Measurements from ENCODE around the gene RGS4. TPM values are rescaled to one million over a fixed set of nuclear protein-coding genes. Genes with fewer than 3 reads are reported as not detected.

The RGS4 gene
- total and polyA plus RNA-seq, 8 donors: 0.46 to 15.0 (median 2.7) TPM

GRCh38 chr1:163036671-163037070 lies 32.5 kb upstream of the RGS4 start:
- Histone ChIP-seq H3K27me3 (no peaks in the 10 kb centered on the region), H3K27ac (no peak overlapping the region), H3K9me3 (no peaks in the 10 kb centered on the region), H3K4me1 (no peaks in the 10 kb centered on the region), H3K36me3 (no peaks in the 10 kb centered on the region), H3K4me3 (no peak overlapping the region)
- no peak for TF ChIP-seq CTCF (IDR thresholded peaks at IDR 0.05)
- ATAC-seq (no peak), DNase-seq (no peak), FAIRE-seq (no peak)
- intact Hi-C loops (cut with DNase I): no loop called here
- WGBS, 2 donors: 20 to 32% methylated on average over 1 of the region's 1 CpG

- Histone ChIP-seq H3K4me1 (no peaks in the 10 kb centered on the region), H3K27ac (no peak overlapping the region), H3K4me3 (no peak overlapping the region), H3K27me3 (peaks cover 0 to 4% (median 0%) of the 10 kb centered on the region in 4 donors), H3K9me3 (no peaks in the 10 kb centered on the region), H3K36me3 (no peaks in the 10 kb centered on the region)
- FAIRE-seq: no peak
- no peak for DNase-seq
- ATAC-seq: no peak
- 89 to 90% methylated on average over 2 of the region's 2 CpGs for WGBS, 2 donors
- intact Hi-C loops (cut with DNase I): no loop called here
- no peak for TF ChIP-seq CTCF (IDR thresholded peaks at IDR 0.05)
Observed at GRCh38 chr1:163038928-163039706, 30.0 kb upstream of the RGS4 start.

- no peak for ATAC-seq
- no peak for FAIRE-seq
Observed at GRCh38 chr1:163039707-163040093, 29.5 kb upstream of the RGS4 start.

GRCh38 chr1:163046071-163046470 lies 23.1 kb upstream of the RGS4 start:
- H3K36me3 ChIP-seq: no peaks in the 10 kb centered on the region
- no peak for FAIRE-seq
- WGBS, 2 donors: 15 to 19% methylated on average over 1 of the region's 1 CpG
- H3K27me3 ChIP-seq: peaks cover 0 to 4% (median 0%) of the 10 kb centered on the region in 4 donors
- no peaks in the 10 kb centered on the region for H3K9me3 ChIP-seq
- no peak for DNase-seq
- intact Hi-C loops (cut with DNase I): no loop called here
- no peak overlapping the region for H3K27ac ChIP-seq
- TF ChIP-seq CTCF (IDR thresholded peaks at IDR 0.05): no peak
- no peak overlapping the region for H3K4me3 ChIP-seq
- no peak for ATAC-seq
- no peaks in the 10 kb centered on the region for H3K4me1 ChIP-seq

More at GRCh38 chr1:163039707-163040093, 29.5 kb upstream of the RGS4 start:
- Histone ChIP-seq H3K36me3 (no peaks in the 10 kb centered on the region), H3K4me3 (no peak overlapping the region), H3K9me3 (no peaks in the 10 kb centered on the region), H3K4me1 (no peaks in the 10 kb centered on the region), H3K27me3 (peaks cover 0 to 4% (median 0%) of the 10 kb centered on the region in 4 donors), H3K27ac (no peak overlapping the region)
- no peak for DNase-seq
- no peak for TF ChIP-seq CTCF (IDR thresholded peaks at IDR 0.05)
- intact Hi-C loops (cut with DNase I): no loop called here
- 83 to 86% methylated on average over 2 of the region's 2 CpGs for WGBS, 2 donors

GRCh38 chr1:163047951-163048659 lies 21.1 kb upstream of the RGS4 start:
- H3K27me3 ChIP-seq: peaks cover 0 to 4% (median 0%) of the 10 kb centered on the region in 4 donors
- FAIRE-seq (no peak), ATAC-seq (no peak), DNase-seq (no peak)
- H3K27ac ChIP-seq: no peak overlapping the region
- H3K9me3 ChIP-seq: no peaks in the 10 kb centered on the region
- intact Hi-C loops (cut with DNase I): no loop called here
- 81 to 85% methylated on average over 6 of the region's 6 CpGs for WGBS, 2 donors
- no peak for TF ChIP-seq CTCF (IDR thresholded peaks at IDR 0.05)
- no peaks in the 10 kb centered on the region for H3K4me1 ChIP-seq
- no peak overlapping the region for H3K4me3 ChIP-seq
- H3K36me3 ChIP-seq: no peaks in the 10 kb centered on the region

Data from pancreas (tissue), 10 donors.